SK-N-SH treated with all-trans-retinoic acid at 6 μM for 48 hours (cell line): ENCODE results near the gene ENTPD1.

Source experiments
- ATAC-seq: fragments of 200-7000 bp; cut with Tn5 transposase; 3 replicates; pipeline ENCODE4 v1.9.1; 2020; ENCODE audit warnings: mild to moderate bottlenecking, moderate library complexity
- ARNTL ChIP-seq: fragments of 450-650 bp; formaldehyde crosslinking; IDR thresholded peaks from 2 replicates; pipeline ENCODE4 v1.5.0; 2020; ENCODE audit warnings: low read depth, mild to moderate bottlenecking, moderate library complexity, borderline replicate concordance
- BACH2 ChIP-seq: fragments of 250-450 bp; sonication (Bioruptor Pico); IDR thresholded peaks from 2 replicates; pipeline ENCODE4 v1.9.0; 2021; ENCODE audit warnings: mild to moderate bottlenecking, borderline replicate concordance
- CREB5 ChIP-seq: fragments of 250-450 bp; sonication (Bioruptor Pico); IDR thresholded peaks from 2 replicates; pipeline ENCODE4 v1.5.1; 2020; ENCODE audit warnings: low read depth, mild to moderate bottlenecking, moderate library complexity
- CSDC2 ChIP-seq: fragments of 250-450 bp; sonication (Bioruptor Pico); IDR thresholded peaks from 2 replicates; pipeline ENCODE4 v1.5.0; 2020; ENCODE audit warnings: mild to moderate bottlenecking, moderate library complexity
- ESRRG ChIP-seq: fragments of 250-450 bp; sonication (Bioruptor Pico); IDR thresholded peaks from 2 replicates; pipeline ENCODE4 v1.6.1; 2021; ENCODE audit warnings: mild to moderate bottlenecking
- GLIS3 ChIP-seq: fragments of 250-450 bp; sonication (Bioruptor Pico); IDR thresholded peaks from 2 replicates; pipeline ENCODE4 v1.5.0; 2020; ENCODE audit warnings: mild to moderate bottlenecking, moderate library complexity
- ISL1 ChIP-seq: fragments of 250-450 bp; sonication (Bioruptor Pico); IDR thresholded peaks from 2 replicates; pipeline ENCODE4 v2.1.2; 2022; ENCODE audit warnings: mild to moderate bottlenecking, moderate library complexity
- OSR1 ChIP-seq: fragments of 250-450 bp; sonication (Bioruptor Pico); IDR thresholded peaks from 2 replicates; pipeline ENCODE4 v1.8.0; 2022; ENCODE audit warnings: moderate library complexity, mild to moderate bottlenecking, inconsistent platforms
- PPARA ChIP-seq: fragments of 250-450 bp; sonication (Bioruptor Pico); IDR thresholded peaks from 2 replicates; pipeline ENCODE4 v1.5.0; 2020; ENCODE audit warnings: mild to moderate bottlenecking, borderline replicate concordance
- RARB ChIP-seq: fragments of 250-450 bp; sonication (Bioruptor Pico); IDR thresholded peaks from 2 replicates; pipeline ENCODE4 v1.8.0; 2021; ENCODE audit warnings: mild to moderate bottlenecking, moderate library complexity
- SNAI2 ChIP-seq: fragments of 250-450 bp; sonication (Bioruptor Pico); IDR thresholded peaks from 2 replicates; pipeline ENCODE4 v1.5.0; 2020; ENCODE audit warnings: mild to moderate bottlenecking, moderate library complexity
- TCF4 ChIP-seq: fragments of 250-450 bp; sonication (Bioruptor Pico); IDR thresholded peaks from 2 replicates; pipeline ENCODE4 v1.8.0; 2021; ENCODE audit warnings: mild to moderate bottlenecking, moderate library complexity, borderline replicate concordance
- TOX ChIP-seq: fragments of 250-450 bp; sonication (Bioruptor Pico); IDR thresholded peaks from 2 replicates; pipeline ENCODE4 v1.8.0; 2021; ENCODE audit warnings: mild to moderate bottlenecking, moderate library complexity, borderline replicate concordance
- ZFP3 ChIP-seq: fragments of 250-450 bp; sonication (Bioruptor Pico); IDR thresholded peaks from 2 replicates; pipeline ENCODE4 v1.5.0; 2020; ENCODE audit warnings: mild to moderate bottlenecking, moderate library complexity
- ZFP30 ChIP-seq: fragments of 450-650 bp; formaldehyde crosslinking; IDR thresholded peaks from 2 replicates; pipeline ENCODE4 v1.5.0; 2022; ENCODE audit warnings: mild to moderate bottlenecking, moderate library complexity
- ZNF70 ChIP-seq: fragments of 450-650 bp; formaldehyde crosslinking; IDR thresholded peaks from 2 replicates; pipeline ENCODE4 v1.5.0; 2020; ENCODE audit warnings: mild to moderate bottlenecking, moderate library complexity
- ZNF8 ChIP-seq: fragments of 450-650 bp; formaldehyde crosslinking; IDR thresholded peaks from 2 replicates; pipeline ENCODE4 v1.5.0; 2020; ENCODE audit warnings: mild to moderate bottlenecking, moderate library complexity
- TF ChIP-seq, protein P1 (sequence below): fragments of 250-450 bp; sonication (Bioruptor Pico); IDR thresholded peaks from 2 replicates; pipeline ENCODE4 v1.5.0; 2020; ENCODE audit warnings: mild to moderate bottlenecking, moderate library complexity
- TF ChIP-seq, protein P2 (sequence below): fragments of 250-450 bp; sonication (Bioruptor Pico); IDR thresholded peaks from 2 replicates; pipeline ENCODE4 v1.5.1; 2021; ENCODE audit warnings: mild to moderate bottlenecking, moderate library complexity
- TF ChIP-seq, protein P3 (sequence below): fragments of 250-450 bp; sonication (Bioruptor Pico); IDR thresholded peaks from 2 replicates; pipeline ENCODE4 v1.8.0; 2020; ENCODE audit warnings: mild to moderate bottlenecking, moderate library complexity, borderline replicate concordance

Gene ENTPD1

GRCh38 chr10:95813054-95813685, 57.2 kb downstream of the ENTPD1 start (continued):
- TF ChIP-seq, protein P1, sequence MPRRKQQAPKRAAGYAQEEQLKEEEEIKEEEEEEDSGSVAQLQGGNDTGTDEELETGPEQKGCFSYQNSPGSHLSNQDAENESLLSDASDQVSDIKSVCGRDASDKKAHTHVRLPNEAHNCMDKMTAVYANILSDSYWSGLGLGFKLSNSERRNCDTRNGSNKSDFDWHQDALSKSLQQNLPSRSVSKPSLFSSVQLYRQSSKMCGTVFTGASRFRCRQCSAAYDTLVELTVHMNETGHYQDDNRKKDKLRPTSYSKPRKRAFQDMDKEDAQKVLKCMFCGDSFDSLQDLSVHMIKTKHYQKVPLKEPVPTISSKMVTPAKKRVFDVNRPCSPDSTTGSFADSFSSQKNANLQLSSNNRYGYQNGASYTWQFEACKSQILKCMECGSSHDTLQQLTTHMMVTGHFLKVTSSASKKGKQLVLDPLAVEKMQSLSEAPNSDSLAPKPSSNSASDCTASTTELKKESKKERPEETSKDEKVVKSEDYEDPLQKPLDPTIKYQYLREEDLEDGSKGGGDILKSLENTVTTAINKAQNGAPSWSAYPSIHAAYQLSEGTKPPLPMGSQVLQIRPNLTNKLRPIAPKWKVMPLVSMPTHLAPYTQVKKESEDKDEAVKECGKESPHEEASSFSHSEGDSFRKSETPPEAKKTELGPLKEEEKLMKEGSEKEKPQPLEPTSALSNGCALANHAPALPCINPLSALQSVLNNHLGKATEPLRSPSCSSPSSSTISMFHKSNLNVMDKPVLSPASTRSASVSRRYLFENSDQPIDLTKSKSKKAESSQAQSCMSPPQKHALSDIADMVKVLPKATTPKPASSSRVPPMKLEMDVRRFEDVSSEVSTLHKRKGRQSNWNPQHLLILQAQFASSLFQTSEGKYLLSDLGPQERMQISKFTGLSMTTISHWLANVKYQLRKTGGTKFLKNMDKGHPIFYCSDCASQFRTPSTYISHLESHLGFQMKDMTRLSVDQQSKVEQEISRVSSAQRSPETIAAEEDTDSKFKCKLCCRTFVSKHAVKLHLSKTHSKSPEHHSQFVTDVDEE = no peak
- TF ChIP-seq ZFP30 (CRISPR knock-in tag) (no peak), BACH2 (CRISPR knock-in tag) (no peak), TOX (no peak), OSR1 (no peak)
- TF ChIP-seq, all 23 proteins: peak for 0

GRCh38 chr10:95814011-95814727, 58.2 kb downstream of the ENTPD1 start:
- no peak for ATAC-seq
- no peak for TF ChIP-seq ZFP30 (CRISPR knock-in tag)
- TF ChIP-seq ZNF70 = no peak
- no peak for TF ChIP-seq GLIS3
- TF ChIP-seq TOX = no peak
- TF ChIP-seq CSDC2 = no peak
- TF ChIP-seq SNAI2 (CRISPR knock-in tag) = no peak
- TF ChIP-seq, protein P1 = no peak
- TF ChIP-seq ZFP3 (CRISPR knock-in tag) = no peak
- no peak for TF ChIP-seq OSR1

GRCh38 chr10:95815133-95815532, 59.2 kb downstream of the ENTPD1 start:
- no peak for TF ChIP-seq ISL1 (CRISPR knock-in tag)
- no peak for TF ChIP-seq PPARA (CRISPR knock-in tag)
- TF ChIP-seq, protein P2, sequence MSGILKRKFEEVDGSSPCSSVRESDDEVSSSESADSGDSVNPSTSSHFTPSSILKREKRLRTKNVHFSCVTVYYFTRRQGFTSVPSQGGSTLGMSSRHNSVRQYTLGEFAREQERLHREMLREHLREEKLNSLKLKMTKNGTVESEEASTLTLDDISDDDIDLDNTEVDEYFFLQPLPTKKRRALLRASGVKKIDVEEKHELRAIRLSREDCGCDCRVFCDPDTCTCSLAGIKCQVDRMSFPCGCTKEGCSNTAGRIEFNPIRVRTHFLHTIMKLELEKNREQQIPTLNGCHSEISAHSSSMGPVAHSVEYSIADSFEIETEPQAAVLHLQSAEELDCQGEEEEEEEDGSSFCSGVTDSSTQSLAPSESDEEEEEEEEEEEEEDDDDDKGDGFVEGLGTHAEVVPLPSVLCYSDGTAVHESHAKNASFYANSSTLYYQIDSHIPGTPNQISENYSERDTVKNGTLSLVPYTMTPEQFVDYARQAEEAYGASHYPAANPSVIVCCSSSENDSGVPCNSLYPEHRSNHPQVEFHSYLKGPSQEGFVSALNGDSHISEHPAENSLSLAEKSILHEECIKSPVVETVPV (CRISPR knock-in tag) = no peak
- no peak for TF ChIP-seq ZNF8 (CRISPR knock-in tag)
- TF ChIP-seq ZFP3 (CRISPR knock-in tag) = no peak
- TF ChIP-seq CREB5 (CRISPR knock-in tag) = no peak
- TF ChIP-seq ESRRG (CRISPR knock-in tag) = no peak
- TF ChIP-seq ARNTL (CRISPR knock-in tag) = no peak
- TF ChIP-seq, protein P3, sequence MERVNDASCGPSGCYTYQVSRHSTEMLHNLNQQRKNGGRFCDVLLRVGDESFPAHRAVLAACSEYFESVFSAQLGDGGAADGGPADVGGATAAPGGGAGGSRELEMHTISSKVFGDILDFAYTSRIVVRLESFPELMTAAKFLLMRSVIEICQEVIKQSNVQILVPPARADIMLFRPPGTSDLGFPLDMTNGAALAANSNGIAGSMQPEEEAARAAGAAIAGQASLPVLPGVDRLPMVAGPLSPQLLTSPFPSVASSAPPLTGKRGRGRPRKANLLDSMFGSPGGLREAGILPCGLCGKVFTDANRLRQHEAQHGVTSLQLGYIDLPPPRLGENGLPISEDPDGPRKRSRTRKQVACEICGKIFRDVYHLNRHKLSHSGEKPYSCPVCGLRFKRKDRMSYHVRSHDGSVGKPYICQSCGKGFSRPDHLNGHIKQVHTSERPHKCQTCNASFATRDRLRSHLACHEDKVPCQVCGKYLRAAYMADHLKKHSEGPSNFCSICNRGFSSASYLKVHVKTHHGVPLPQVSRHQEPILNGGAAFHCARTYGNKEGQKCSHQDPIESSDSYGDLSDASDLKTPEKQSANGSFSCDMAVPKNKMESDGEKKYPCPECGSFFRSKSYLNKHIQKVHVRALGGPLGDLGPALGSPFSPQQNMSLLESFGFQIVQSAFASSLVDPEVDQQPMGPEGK (CRISPR knock-in tag) = no peak
- no peak for TF ChIP-seq TCF4 (CRISPR knock-in tag)
- no peak for TF ChIP-seq RARB (CRISPR knock-in tag)
- TF ChIP-seq, protein P1 = no peak
- TF ChIP-seq ZNF70 = no peak
- TF ChIP-seq BACH2 (CRISPR knock-in tag) = no peak
- ATAC-seq = no peak
